GM15510 (cell line): Measurements from ENCODE around the gene YBX1.

Experiments used
- POLR2A ChIP-seq: IDR thresholded peaks from 3 replicates; pipeline ENCODE4 v1.6.1; 2011; ENCODE audit warnings: borderline replicate concordance; ENCODE audit not compliant: insufficient read length; ENCODE audit errors: extremely low read depth

The YBX1 gene

GRCh38 chr1:42752284-42752683 lies 70.1 kb downstream of the YBX1 start:
- no peak for TF ChIP-seq POLR2A

GRCh38 chr1:42753070-42753469 lies 70.9 kb downstream of the YBX1 start:
- no peak for TF ChIP-seq POLR2A
